RWPE1 (cell line): ENCODE data around the gene APOBEC3G.

Experiments used
- CTCF ChIA-PET: fragments of 350-600 bp; sonication (Branson Sonifier 250); formaldehyde crosslinking; extraction: SDS; loops from one replicate; lab custom pipeline; 2021; lab: Yijun Ruan, JAX
- POLR2A ChIA-PET: fragments of 400-600 bp; formaldehyde crosslinking; extraction: SDS; loops from one replicate; lab custom pipeline; 2020; ENCODE audit warnings: antibody characterized with exemption; ENCODE audit not compliant: low non-redundant PET; lab: Yijun Ruan, JAX
- DNase-seq: peaks from one replicate; pipeline ENCODE4 v3.0.0; 2012; ENCODE audit warnings: low spot score
- H3K27ac ChIP-seq: fragments of 450-650 bp; 2 replicates; pipeline ENCODE4 v1.5.1; 2017
- CTCF ChIP-seq: fragments of 450-650 bp; conservative IDR thresholded peaks from 2 replicates; pipeline ENCODE4 v1.5.1; 2017; ENCODE audit warnings: low read depth, mild to moderate bottlenecking

The APOBEC3G gene

GRCh38 chr22:39122772-39123470 lies 45.8 kb downstream of the APOBEC3G start:
- DNase-seq = no peak
- no peak overlapping the region for H3K27ac ChIP-seq
- no peak for TF ChIP-seq CTCF
- CTCF ChIA-PET = interaction anchor here (0.7 kb wide), 2 partner anchors 298 to 734 kb away, joined by 3 read pairs; no protein-coding TSS in a partner anchor
- POLR2A ChIA-PET = no interaction called here

GRCh38 chr22:39123751-39124581 lies 46.9 kb downstream of the APOBEC3G start:
- no peak for TF ChIP-seq CTCF
- no peak for DNase-seq
- ChIA-PET POLR2A (no interaction called here), CTCF (interaction anchor here (0.6 kb wide), 1 partner anchor 82 kb away, joined by 3 read pairs; no protein-coding TSS in a partner anchor)
- no peak overlapping the region for H3K27ac ChIP-seq

DNA sequence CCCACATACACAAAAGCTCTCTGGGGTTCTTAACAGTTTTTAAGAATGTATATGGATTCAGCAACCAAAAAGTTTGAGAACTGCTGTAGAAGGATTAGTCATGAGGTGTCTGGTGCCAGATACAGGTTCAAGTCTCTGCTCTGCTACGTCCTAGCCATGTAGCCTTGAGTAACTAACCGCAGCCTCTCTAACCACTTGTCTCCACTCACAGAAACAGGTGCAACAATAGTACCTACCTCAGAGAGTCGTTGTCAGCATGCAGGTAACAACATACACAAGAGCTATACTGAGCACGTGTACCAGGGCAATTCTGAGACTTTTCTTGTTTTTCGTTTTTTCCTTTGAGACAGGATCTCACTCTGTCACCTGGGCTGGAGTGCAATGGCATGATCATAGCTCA lies 48.5 kb downstream of the APOBEC3G start:
- H3K27ac ChIP-seq = no peak overlapping the region
- TF ChIP-seq CTCF = no peak
- ChIA-PET POLR2A (no interaction called here), CTCF (interaction anchor here (0.7 kb wide), 1 partner anchor 298 kb away, joined by 8 read pairs; no protein-coding TSS in a partner anchor)
- DNase-seq = no peak

GRCh38 chr22:39128508-39128907 lies 51.4 kb downstream of the APOBEC3G start:
- ChIA-PET POLR2A (no interaction called here), CTCF (interaction anchor here (0.7 kb wide), 1 partner anchor 469 kb away, joined by 4 read pairs; no protein-coding TSS in a partner anchor)
- H3K27ac ChIP-seq = no peak overlapping the region
- no peak for TF ChIP-seq CTCF
- no peak for DNase-seq

DNA sequence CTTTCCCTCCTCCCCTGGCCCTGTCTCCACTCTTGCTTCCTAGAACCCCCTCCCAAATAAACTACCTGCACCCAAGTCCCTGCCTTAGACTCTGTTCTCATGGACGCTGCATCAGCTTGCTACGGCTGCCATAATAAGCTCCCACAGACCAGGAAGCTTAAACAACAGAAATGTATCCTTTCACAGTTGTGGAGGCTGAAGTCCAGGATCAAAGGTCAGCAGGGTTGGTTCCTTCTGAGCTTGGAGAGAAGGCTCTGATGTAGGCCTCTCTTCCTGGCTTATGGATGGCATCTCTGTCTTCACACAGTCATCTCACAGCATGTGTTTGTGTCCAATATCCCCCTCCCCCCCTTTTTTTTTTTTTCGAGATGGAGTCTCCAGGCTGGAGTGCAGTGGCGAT lies 52.0 kb downstream of the APOBEC3G start:
- ChIA-PET POLR2A (no interaction called here), CTCF (interaction anchor here (0.7 kb wide), 3 partner anchors 14 to 468 kb away, joined by 3 to 4 read pairs (median 4); no protein-coding TSS in a partner anchor)
- DNase-seq = no peak
- TF ChIP-seq CTCF = no peak
- no peak overlapping the region for H3K27ac ChIP-seq

- DNase-seq = no peak
- CTCF ChIA-PET = interaction anchor here (0.7 kb wide), 1 partner anchor 85 kb away, joined by 4 read pairs; no protein-coding TSS in a partner anchor
- POLR2A ChIA-PET = no interaction called here
- H3K27ac ChIP-seq = no peak overlapping the region
- no peak for TF ChIP-seq CTCF
Observed at GRCh38 chr22:39129746-39130145, 52.7 kb downstream of the APOBEC3G start.
